HFFc6 (cell line): Measurements from ENCODE around the gene FARS2. TPM values are rescaled to one million over a fixed set of nuclear protein-coding genes. Genes with fewer than 3 reads are reported as not detected.

Experiments
- DNase-seq: peaks from one replicate; pipeline ENCODE4 v3.0.0-alpha.2; 2018
- H3K27ac Mint-ChIP-seq: 2 replicates; pipeline ENCODE4 v1.8.0; 2020; ENCODE audit warnings: mild to moderate bottlenecking, mixed read lengths
- H3K27me3 Mint-ChIP-seq: 2 replicates; pipeline ENCODE4 v1.8.0; 2021; ENCODE audit warnings: mild to moderate bottlenecking, moderate library complexity, mixed read lengths; ENCODE audit not compliant: insufficient read depth
- H3K36me3 Mint-ChIP-seq: 2 replicates; pipeline ENCODE4 v1.8.0; 2021; ENCODE audit warnings: low read depth, mixed read lengths
- H3K4me1 Mint-ChIP-seq: 2 replicates; pipeline ENCODE4 v1.8.0; 2020; ENCODE audit warnings: low read depth, mixed read lengths
- H3K4me3 Mint-ChIP-seq: 2 replicates; pipeline ENCODE4 v1.8.0; 2020; ENCODE audit warnings: mild to moderate bottlenecking, moderate library complexity, mixed read lengths
- H3K9me3 Mint-ChIP-seq: 2 replicates; pipeline ENCODE4 v1.8.0; 2020; ENCODE audit warnings: mild to moderate bottlenecking, mixed read lengths
- total RNA-seq, 6 experiments: library from RNA; stranded (reverse); fragmentation: NEBNext Ultra II Directional; extraction: Animal tissue kit (Norgen Biotek cat#: 25700); gene quantifications; 2 replicates in 1 of 6; 3 replicates in 5 of 6; pipeline ENCODE4 v1.2.3, GENCODE V29; 2021
- TF ChIP-seq, protein P1 (sequence below): fragments of 200-600 bp; sonication (generic); IDR thresholded peaks from 2 replicates; pipeline ENCODE4 v1.5.0; 2021; ENCODE audit warnings: antibody characterized with exemption, mild to moderate bottlenecking

The FARS2 gene
- total RNA-seq, 6 experiments from 2014 or later: 11.5 to 16.4 (median 13.1) TPM

DNA sequence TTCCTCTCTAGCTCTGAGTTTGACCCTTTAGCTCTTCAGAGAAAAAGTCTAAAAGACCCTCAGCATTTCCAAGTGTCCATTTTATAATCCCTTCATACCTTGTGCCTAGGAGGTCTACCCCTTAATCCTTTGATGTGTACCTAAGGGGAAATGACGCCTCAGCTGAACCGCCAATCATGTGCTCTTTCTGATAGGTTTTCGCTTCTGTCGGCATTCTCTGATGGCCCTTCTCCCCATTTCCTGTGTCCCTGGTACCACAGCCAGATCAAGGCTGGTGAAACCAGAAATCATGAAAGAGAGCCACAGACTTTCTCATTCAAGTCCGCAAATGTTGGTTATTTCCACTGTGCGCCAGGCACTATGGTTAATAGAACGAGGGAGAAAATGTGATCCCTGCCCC is 333.9 kb downstream of the FARS2 start:
- TF ChIP-seq, protein P1, sequence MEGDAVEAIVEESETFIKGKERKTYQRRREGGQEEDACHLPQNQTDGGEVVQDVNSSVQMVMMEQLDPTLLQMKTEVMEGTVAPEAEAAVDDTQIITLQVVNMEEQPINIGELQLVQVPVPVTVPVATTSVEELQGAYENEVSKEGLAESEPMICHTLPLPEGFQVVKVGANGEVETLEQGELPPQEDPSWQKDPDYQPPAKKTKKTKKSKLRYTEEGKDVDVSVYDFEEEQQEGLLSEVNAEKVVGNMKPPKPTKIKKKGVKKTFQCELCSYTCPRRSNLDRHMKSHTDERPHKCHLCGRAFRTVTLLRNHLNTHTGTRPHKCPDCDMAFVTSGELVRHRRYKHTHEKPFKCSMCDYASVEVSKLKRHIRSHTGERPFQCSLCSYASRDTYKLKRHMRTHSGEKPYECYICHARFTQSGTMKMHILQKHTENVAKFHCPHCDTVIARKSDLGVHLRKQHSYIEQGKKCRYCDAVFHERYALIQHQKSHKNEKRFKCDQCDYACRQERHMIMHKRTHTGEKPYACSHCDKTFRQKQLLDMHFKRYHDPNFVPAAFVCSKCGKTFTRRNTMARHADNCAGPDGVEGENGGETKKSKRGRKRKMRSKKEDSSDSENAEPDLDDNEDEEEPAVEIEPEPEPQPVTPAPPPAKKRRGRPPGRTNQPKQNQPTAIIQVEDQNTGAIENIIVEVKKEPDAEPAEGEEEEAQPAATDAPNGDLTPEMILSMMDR: no peak
- Mint-ChIP-seq H3K27ac (no peak overlapping the region), H3K36me3 (no peaks in the 10 kb centered on the region), H3K9me3 (no peaks in the 10 kb centered on the region), H3K27me3 (peaks cover 2% of the 10 kb centered on the region; the same call in 1 of the 2 replicates), H3K4me3 (no peak overlapping the region), H3K4me1 (no peaks in the 10 kb centered on the region)
- DNase-seq: no peak

DNA sequence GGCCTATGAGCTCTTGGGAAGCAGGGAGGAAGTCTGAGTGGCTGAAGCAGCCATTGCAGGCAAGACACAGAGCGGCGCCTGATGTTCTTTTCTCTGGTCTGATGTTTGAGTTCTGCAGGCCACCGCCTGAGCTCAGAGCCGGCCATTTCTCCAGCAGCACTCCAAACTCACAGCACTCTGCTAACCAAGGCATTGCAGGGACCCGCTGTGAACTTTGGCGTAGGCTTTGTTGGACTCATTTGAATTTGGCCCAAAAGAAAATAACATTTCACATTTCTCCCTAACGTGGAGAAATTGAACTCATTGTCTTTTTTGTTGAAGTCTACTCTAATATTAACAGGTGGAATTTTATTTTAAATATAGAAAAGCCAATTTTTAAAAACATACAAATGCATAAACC is 336.1 kb downstream of the FARS2 start:
- no peak for DNase-seq
- Mint-ChIP-seq H3K9me3 (no peaks in the 10 kb centered on the region), H3K4me1 (no peaks in the 10 kb centered on the region), H3K4me3 (no peak overlapping the region), H3K36me3 (no peaks in the 10 kb centered on the region), H3K27ac (no peak overlapping the region), H3K27me3 (peaks cover 2% of the 10 kb centered on the region; the same call in 1 of the 2 replicates)
- TF ChIP-seq, protein P1: no peak

DNA sequence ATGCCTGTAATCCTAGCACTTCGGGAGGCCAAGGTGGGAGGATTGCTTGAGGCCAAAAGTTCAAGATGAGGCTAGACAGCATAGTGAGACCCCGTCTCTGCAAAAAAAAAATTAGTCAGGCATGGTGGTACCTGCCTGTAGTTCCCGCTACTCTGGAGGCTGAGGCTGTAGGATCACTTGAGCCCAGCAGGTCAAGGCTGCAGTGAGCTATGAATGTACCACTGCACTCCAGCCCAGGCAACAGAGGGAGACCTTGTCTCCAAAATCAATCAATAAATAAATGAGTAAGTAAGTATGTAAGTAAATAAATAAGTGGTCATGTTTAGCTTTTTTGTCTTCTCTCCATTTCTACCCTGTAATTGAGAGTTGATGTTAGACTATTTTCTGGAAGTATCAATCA is 336.8 kb downstream of the FARS2 start:
- H3K36me3 Mint-ChIP-seq: no peaks in the 10 kb centered on the region
- no peak overlapping the region for H3K4me3 Mint-ChIP-seq
- H3K9me3 Mint-ChIP-seq: no peaks in the 10 kb centered on the region
- no peaks in the 10 kb centered on the region for H3K4me1 Mint-ChIP-seq
- TF ChIP-seq, protein P1: no peak
- peaks cover 2% of the 10 kb centered on the region for H3K27me3 Mint-ChIP-seq
- DNase-seq: no peak
- H3K27ac Mint-ChIP-seq: no peak overlapping the region

DNA sequence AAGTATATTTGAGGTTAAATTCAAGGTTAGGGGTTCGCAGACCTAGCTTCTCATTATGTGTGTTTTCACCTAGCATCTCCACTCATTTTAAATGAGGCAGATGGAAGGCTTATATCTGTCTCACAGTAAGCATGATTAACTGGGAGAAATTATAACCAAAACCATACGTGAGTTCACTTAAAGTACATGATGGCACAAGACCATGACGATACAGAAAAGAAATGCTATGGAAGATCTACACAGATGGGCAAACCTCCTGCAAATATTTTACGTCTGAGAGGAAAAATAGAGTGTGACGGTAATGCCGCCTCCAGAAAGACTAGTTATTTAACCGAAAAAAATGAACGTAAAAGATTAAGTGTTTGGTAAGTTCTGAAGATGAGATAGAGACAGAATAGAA is 337.8 kb downstream of the FARS2 start:
- no peaks in the 10 kb centered on the region for H3K36me3 Mint-ChIP-seq

DNA sequence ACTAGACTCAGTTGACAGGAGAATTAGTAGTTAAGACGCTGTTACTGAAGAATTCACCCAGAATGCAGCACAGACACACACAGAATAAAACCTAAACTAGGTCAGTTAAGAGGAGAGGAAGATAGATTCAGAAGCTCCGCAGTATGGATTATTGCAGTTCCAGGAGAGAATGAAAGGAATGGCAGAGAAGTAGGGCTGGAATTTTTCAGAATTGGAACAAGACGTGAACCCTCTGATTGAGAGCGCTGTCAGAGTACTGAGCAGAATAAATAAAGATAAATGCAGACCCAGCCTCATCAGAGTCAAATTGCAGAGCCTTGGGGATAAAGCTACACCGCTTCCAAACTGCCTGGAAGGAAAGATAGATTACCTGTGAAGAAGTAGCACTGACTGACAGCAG is 344.6 kb downstream of the FARS2 start:
- Mint-ChIP-seq H3K9me3 (no peaks in the 10 kb centered on the region), H3K4me1 (no peaks in the 10 kb centered on the region), H3K27me3 (peaks cover 2% of the 10 kb centered on the region), H3K27ac (no peak overlapping the region), H3K4me3 (no peak overlapping the region), H3K36me3 (peaks cover 9% of the 10 kb centered on the region; the same call in 1 of the 2 replicates)
- TF ChIP-seq, protein P1: no peak
- no peak for DNase-seq

More for the DNA sequence above, 337.8 kb downstream of the FARS2 start:
- Mint-ChIP-seq H3K9me3 (no peaks in the 10 kb centered on the region), H3K27ac (no peak overlapping the region), H3K27me3 (peaks cover 2% of the 10 kb centered on the region), H3K4me3 (no peak overlapping the region), H3K4me1 (no peaks in the 10 kb centered on the region)
- peak; percentile 6 for DNase-seq
- TF ChIP-seq, protein P1: no peak

DNA sequence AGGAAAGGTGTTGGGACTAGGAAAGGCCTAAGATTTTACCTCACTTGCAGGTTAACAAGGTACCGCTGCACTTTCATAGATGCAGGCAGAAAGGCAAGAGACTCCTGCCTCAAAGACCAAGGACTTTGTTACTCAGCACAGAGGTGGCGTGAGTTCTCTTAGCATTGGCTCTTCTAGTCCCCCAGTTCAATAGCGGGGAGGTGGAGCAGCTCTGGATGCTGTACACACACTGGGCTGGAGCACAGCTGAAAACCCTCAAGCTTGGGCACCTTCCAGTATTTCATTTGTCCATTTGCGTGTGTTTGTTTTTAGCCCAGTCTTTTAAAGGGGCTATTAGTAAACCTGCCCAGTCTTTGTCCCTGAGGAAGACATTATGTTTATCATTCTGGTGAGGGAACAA is 345.2 kb downstream of the FARS2 start:
- Mint-ChIP-seq H3K4me3 (no peak overlapping the region), H3K27ac (no peak overlapping the region), H3K9me3 (no peaks in the 10 kb centered on the region), H3K36me3 (peaks cover 9% of the 10 kb centered on the region; the same call in 1 of the 2 replicates), H3K27me3 (peaks cover 2% of the 10 kb centered on the region), H3K4me1 (no peaks in the 10 kb centered on the region)
- TF ChIP-seq, protein P1: no peak
- DNase-seq: no peak
